HG02970 (cell line): Measurements from ENCODE around the gene FBXO8.
A peak's percentile ranks its signal among the peaks of the same experiment; 100 is the strongest.
"Not testable (repeated sequence)": the region's sequence is repeated elsewhere in the genome, so short reads cannot be mapped to it uniquely, and the experiment has no call there.

Experiments
- ATAC-seq: cut with Tn5 transposase; IDR thresholded peaks from one replicate; pipeline ENCODE4 v1.9.1; 2021; ENCODE audit warnings: mild to moderate bottlenecking, moderate library complexity, moderate number of reproducible peaks; ENCODE audit not compliant: unreplicated experiment, low FRiP score

Gene FBXO8

GRCh38 chr4:174286870-174287269 lies 3.4 kb upstream of the FBXO8 start:
- no peak for ATAC-seq

- no peak for ATAC-seq
These were observed 1.0 kb upstream of the FBXO8 start for GRCh38 chr4:174284487-174284886.

GRCh38 chr4:174282836-174283506 lies 496 bp downstream of the FBXO8 start:
- ATAC-seq, result peak; percentile 98

GRCh38 chr4:174281901-174282300 lies 1.6 kb downstream of the FBXO8 start:
- no peak for ATAC-seq

GRCh38 chr4:174281182-174281737 lies 2.2 kb downstream of the FBXO8 start:
- no peak for ATAC-seq

GRCh38 chr4:174279433-174280155 lies 3.9 kb downstream of the FBXO8 start:
- no peak for ATAC-seq

GRCh38 chr4:174278467-174278866 lies 5.0 kb downstream of the FBXO8 start:
- ATAC-seq, result no peak

- ATAC-seq, result no peak
These were observed 6.0 kb downstream of the FBXO8 start for GRCh38 chr4:174277433-174277832.

- ATAC-seq, result no peak
These were observed 8.4 kb downstream of the FBXO8 start for GRCh38 chr4:174275101-174275500.

- no peak for ATAC-seq
These were observed 9.0 kb downstream of the FBXO8 start for GRCh38 chr4:174274436-174274835.

- ATAC-seq, result no peak
These were observed 9.5 kb downstream of the FBXO8 start for GRCh38 chr4:174273930-174274329.

- ATAC-seq, result no peak
These were observed 17.1 kb downstream of the FBXO8 start for GRCh38 chr4:174266416-174266815.

- no peak for ATAC-seq
These were observed 17.6 kb downstream of the FBXO8 start for GRCh38 chr4:174265916-174266315.

GRCh38 chr4:174263445-174263736 lies 20.1 kb downstream of the FBXO8 start:
- no peak for ATAC-seq

GRCh38 chr4:174262624-174263444 lies 20.6 kb downstream of the FBXO8 start:
- ATAC-seq, result no peak

GRCh38 chr4:174261432-174261831 lies 22.0 kb downstream of the FBXO8 start:
- ATAC-seq, result not testable (repeated sequence)

GRCh38 chr4:174260099-174260498 lies 23.4 kb downstream of the FBXO8 start:
- ATAC-seq, result peak; percentile 72

GRCh38 chr4:174259580-174259979 lies 23.9 kb downstream of the FBXO8 start:
- no peak for ATAC-seq

GRCh38 chr4:174256277-174256713 lies 27.2 kb downstream of the FBXO8 start:
- no peak for ATAC-seq

GRCh38 chr4:174255786-174256185 lies 27.7 kb downstream of the FBXO8 start:
- ATAC-seq, result no peak

- ATAC-seq, result no peak
These were observed 28.1 kb downstream of the FBXO8 start for GRCh38 chr4:174255374-174255773.
